A549 treated with Mapracorat at 1 μM for 4 hours (cell line): ENCODE results near the gene VPS37D. TPM values are rescaled to one million over a fixed set of nuclear protein-coding genes. Genes with fewer than 3 reads are reported as not detected.

ENCODE experiments used
- total RNA-seq: library from RNA; stranded (reverse); fragments of 200-300 nt; extraction: Qiagen RNA extraction; gene quantifications from 5 replicates; pipeline ENCODE4 v1.2.3, GENCODE V29; 2022

VPS37D gene, protein sequence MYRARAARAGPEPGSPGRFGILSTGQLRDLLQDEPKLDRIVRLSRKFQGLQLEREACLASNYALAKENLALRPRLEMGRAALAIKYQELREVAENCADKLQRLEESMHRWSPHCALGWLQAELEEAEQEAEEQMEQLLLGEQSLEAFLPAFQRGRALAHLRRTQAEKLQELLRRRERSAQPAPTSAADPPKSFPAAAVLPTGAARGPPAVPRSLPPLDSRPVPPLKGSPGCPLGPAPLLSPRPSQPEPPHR
- 3.3 to 6.4 TPM (median 5.5 TPM) in 5 replicates for total RNA-seq

DNA sequence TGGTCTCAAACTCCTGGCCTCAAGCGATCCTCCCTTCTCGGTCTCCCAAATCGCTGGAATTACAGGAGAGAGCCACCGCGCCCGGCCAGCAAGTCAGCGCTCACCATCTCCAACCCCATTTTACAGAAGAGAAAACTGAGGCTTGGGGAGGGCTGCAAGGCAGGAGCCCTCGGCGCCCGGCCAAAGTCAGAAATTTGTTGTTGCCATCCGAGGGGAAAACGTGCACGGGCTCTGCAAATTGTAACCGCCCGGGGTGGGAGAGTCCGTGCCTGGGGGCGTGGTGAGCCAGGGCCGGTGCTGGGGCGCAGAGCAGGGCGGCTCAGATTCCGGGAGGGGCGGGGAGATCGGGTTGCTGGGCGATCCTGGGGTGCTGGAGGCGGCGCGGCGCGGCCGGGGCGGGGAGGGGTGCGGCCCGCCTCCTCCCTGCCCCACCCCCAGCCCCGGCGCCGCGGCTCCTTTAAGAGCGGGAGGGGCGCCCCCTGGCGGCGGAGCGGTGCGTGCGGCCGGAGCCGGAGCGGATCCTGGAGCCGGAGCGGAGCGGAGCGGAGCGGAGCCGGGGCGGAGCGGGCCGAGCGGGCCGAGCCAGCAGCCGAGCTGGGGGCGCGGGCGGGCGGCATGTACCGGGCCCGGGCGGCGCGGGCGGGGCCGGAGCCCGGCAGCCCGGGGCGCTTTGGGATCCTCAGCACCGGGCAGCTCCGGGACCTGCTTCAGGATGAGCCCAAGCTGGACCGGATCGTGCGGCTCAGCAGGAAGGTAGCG lies at the start of gene VPS37D:
VPS37D (plus strand) TSS at position 488 of the 759 bp plus-strand sequence; CDS start at position 616, 128 bp downstream.

DNA sequence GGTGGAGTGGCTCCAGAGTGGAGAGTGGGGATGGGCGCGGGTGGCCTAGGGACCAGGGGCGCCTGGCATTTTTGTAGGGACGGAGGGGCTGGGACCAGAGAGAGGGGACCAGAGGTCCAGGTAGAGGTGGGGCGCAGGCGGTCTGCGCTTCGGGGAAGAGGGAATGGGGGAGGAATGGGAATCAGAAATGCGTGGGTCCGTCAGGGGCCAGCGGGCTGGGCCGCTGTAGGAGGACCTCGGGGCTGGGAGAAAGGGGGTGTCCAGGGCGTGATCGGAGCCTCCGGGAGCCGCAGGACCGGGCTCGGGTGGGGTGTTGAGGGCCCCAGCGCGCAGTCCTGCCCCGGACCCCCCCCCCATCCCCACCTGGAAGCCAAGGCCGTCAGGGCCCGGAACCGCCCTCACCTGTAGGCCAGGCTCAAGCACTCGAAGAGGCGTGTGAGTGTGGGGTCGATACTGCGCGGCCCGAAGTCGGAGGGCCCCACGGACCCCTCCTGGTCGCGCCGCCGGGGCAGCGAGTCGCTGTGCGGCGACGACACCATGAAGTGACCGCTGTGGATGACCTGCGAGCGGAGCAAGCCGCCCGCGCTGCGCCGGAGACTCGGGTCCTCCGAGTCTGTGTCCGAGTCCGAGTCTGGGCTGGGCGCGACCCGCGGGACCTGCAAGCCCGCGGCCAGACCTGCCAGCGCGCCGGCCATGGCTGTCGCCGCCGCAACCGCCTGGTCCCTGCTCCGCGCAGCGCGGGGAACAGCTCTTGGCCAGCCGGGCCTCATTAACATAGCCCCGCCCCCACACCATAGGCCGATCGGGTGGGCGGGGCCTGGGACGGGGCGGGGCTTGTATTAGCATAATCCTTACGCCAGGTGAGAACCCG lies 43.6 kb upstream of the VPS37D start, which contains the start of gene MLXIPL:
MLXIPL (minus strand) TSS at position 725 of the 871 bp plus-strand sequence; CDS start at position 695, 30 bp downstream.

DNA sequence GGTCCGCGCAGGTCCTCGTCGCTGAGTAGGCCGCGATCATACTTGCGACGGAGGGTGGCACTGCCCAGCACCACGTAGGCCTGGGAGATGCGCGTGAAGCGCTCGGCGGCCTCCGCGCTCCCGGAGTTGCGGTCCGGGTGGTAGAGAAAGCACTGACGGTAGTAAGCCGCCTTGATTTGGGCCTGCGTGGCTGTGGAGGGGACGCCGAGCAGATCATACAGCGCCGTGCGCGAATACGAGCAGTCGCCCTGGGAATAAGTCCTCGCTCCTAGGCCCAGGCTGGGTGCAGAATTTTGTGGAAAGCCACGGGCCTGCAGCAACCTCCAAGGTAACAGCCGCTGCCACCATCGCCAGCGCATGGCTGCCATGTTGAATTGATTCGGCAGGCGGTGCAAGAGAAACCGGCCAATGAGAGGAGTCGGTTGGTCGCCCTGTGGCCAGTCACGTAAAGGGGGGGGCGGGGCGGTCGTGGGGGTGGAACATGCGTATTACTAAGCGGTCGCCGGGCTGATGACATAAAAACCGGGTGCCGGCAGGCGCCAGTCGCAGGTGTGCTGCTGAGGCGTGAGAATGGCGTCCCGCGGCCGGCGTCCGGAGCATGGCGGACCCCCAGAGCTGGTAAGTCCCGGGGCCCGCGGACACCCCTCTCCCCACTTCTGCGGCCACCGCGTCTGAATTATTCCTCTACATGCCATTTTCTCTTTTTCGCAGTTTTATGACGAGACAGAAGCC lies 15.6 kb downstream of the VPS37D start, which contains the start of the genes BUD23 and DNAJC30:
BUD23 (plus strand) TSS at position 542 of the 732 bp plus-strand sequence; CDS start at position 571, 29 bp downstream.
DNAJC30 (minus strand) TSS at position 398 of the 732 bp plus-strand sequence; CDS start at position 368, 30 bp downstream.

DNA sequence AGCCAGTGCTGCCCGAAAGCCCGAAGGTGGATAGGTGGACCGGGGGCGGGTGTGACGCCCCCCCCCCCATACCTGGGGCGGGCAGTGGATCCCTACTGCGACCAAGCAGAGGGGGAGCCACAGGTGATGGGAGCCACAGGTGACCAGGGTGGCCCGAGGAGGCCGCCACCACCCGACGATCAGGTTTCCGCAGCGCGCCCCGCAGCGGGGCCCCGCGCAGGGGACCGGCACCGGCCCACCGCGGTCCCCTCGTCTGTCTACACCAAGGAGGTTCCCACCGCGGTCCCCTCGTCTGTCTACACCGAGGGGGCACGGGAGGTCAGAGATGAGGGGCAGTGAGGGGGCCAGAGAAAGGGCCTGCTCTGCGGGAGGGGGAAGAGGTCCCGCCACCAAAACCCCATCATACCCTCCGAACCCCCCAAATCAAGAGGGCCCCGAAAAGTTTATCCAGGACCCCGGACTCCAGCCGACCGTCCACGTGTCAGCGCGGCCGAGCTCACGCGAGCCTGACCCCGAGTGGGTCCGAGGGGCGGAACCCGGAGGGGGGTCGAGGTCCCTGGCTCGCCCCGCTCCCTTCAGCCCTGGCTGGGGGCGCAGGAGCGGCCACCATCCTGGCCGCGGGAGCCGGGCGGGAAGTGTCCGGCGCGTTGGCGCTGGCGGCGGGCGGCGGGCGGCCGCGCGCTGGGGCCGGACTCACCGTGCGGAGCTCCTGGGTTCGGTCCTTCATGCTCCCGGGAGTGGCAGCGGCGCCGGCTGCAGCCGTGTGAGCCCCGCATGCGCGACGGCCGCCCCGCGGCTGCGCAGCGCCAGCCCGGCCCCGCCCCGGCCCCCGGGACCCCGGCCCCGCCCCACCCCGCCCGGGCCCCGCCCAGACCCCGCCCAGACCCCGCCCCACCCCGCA lies 51.5 kb downstream of the VPS37D start, which contains the start of gene STX1A:
STX1A (minus strand) TSS at position 765 of the 901 bp plus-strand sequence; CDS start at position 727, 38 bp downstream.

Other genes with a start within 250 kb of the VPS37D start
- 1.6 to 2.4 TPM (median 2.2 TPM) in 5 replicates for gene FZD9, start 234.1 kb upstream of the VPS37D start, total RNA-seq
- gene BAZ1B, start 145.5 kb upstream of the VPS37D start, total RNA-seq = 49.8 to 60.2 TPM (median 56.6 TPM) in 5 replicates
- gene BCL7B, start 110.1 kb upstream of the VPS37D start, total RNA-seq = 63.4 to 77.8 TPM (median 69.0 TPM) in 5 replicates
- 48.4 to 52.2 TPM (median 50.4 TPM) in 5 replicates for gene TBL2, start 89.3 kb upstream of the VPS37D start, total RNA-seq
- 0.61 to 1.6 TPM (median 0.95 TPM) in 5 replicates for gene MLXIPL, start 43.3 kb upstream of the VPS37D start, total RNA-seq
- 7.6 to 10.1 TPM (median 9.8 TPM) in 5 replicates for gene DNAJC30, start 15.6 kb downstream of the VPS37D start, total RNA-seq
- gene BUD23, start 15.8 kb downstream of the VPS37D start, total RNA-seq = 127 to 156 TPM (median 131 TPM) in 5 replicates
- 69.1 to 86.4 TPM (median 73.5 TPM) in 5 replicates for gene STX1A, start 51.8 kb downstream of the VPS37D start, total RNA-seq
- 21.2 to 29.3 TPM (median 24.5 TPM) in 5 replicates for gene ABHD11, start 71.0 kb downstream of the VPS37D start, total RNA-seq
- 1.7 to 3.9 TPM (median 3.5 TPM) in 5 replicates for gene CLDN3, start 102.4 kb downstream of the VPS37D start, total RNA-seq
- 3.1 to 6.1 TPM (median 3.9 TPM) in 5 replicates for gene CLDN4, start 163.2 kb downstream of the VPS37D start, total RNA-seq
- gene METTL27, start 174.7 kb downstream of the VPS37D start, total RNA-seq = 6.3 to 12.0 TPM (median 10.8 TPM) in 5 replicates
- 0.16 to 0.40 TPM (median 0.22 TPM) in 3 of 5 replicates, not detected in the others for gene TMEM270, start 193.3 kb downstream of the VPS37D start, total RNA-seq